NCI-H1048 (cell line): ENCODE results near the gene ADCY9.

ENCODE experiments used
- DNase-seq: peaks from one replicate; lab custom pipeline; 2025; lab: John Stamatoyannopoulos, UW

The ADCY9 gene

DNA sequence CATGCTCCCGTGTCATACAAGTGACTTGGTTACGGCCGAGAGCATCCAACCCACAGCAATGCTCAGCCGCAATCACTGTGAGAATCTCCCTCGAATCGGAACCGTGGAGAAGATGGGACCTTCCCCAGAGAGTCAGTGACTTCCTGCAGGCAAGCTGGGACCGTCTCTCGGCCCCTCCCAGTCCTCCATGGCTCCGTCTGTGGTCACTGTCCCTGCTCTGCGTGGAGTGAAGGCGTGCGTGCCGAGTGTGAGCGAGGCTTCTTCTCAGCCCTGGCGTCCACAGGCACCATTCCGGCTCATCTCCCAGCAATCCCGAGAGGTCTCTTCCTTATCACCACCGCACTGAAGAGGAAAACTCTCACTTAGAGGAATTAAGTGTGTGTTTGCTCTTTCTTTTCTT lies 113.1 kb downstream of the ADCY9 start:
- no peak for DNase-seq

GRCh38 chr16:4002121-4002520 lies 114.1 kb downstream of the ADCY9 start:
- no peak for DNase-seq

DNA sequence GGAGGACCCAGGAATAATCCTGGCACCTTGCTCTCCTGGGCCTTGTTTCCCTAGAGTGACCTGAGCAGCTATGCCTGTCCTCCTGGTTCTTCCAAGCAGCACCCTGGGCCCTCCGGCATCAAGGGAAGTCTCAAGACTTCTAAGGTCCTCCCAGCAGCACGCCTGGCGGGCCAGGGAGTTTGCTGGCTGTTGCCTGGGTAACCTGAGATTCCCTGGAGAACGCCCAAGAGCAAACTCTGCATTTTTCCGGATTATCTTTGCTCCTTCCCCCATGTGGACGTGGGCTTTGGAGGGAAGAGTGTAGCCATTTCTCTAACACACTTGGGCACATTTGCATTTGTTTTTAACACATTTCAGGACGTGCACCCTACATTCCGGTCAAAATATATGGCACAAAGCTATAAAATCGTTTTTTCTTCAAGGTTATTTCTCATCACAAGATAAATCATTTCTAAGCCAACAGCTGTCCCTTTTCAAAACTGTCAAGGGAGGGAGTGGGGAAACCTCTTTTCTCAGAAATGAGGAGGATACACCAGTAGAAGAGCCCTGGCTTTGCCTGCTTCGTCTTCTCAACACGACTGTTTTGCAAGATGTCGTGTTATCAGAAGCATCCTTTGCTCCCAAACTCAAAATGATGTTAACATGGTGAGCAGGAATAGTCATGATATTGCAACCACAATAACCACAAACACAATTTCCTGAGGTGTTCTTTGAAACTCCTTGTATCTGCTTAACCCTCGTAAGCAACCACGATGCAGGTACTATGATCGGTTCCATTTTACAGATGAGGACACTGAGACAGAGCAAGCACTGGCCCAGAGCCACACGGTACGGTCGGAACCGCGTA lies 116.5 kb downstream of the ADCY9 start:
- DNase-seq = no peak

- no peak for DNase-seq
Measured at GRCh38 chr16:3998793-3999478, 117.3 kb downstream of the ADCY9 start.

- no peak for DNase-seq
Measured at GRCh38 chr16:3997231-3997841, 118.9 kb downstream of the ADCY9 start.

- no peak for DNase-seq
Measured at GRCh38 chr16:3995001-3995400, 121.2 kb downstream of the ADCY9 start.

GRCh38 chr16:3993052-3993785 lies 123.0 kb downstream of the ADCY9 start:
- DNase-seq = no peak

DNA sequence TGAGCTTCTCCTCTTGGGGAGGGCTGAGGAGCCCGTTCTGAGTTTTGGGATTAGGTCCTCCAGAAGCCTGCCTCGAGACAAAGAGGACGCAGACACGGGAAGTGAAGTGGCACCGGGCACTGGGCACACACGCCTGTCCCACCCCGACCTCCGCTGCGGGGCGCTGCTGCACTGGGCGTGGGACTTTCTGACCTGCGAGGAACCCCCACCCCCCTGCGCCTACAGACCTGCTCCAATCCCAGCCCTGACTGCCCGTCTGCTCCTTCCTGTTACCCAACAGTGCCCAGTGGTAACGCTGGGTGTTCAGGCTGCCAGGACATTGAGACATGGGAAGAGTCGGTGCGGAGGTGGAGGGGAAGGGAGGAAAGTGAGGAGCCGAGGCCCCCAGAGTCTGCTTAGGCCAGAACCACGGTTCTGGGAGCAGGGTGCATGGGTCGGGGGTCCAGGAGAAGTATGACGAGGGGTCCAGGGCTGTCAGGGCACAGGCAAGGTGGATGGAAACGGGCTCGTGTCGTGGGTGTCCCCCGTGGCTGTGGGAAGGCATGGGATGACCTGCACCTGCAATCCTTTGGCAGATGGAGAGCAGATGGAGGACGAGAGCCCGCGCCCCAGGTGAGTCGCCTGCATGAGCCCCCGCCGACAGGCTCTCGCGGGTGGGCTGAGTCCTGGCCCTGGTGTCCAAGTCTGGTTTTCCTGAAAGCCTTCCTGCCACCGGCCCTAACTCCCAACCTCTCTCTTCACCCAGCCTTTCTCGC lies 123.8 kb downstream of the ADCY9 start:
- DNase-seq = no peak

GRCh38 chr16:3988824-3989223 lies 127.4 kb downstream of the ADCY9 start:
- DNase-seq = no peak

GRCh38 chr16:3988011-3988410 lies 128.2 kb downstream of the ADCY9 start:
- DNase-seq = no peak

DNA sequence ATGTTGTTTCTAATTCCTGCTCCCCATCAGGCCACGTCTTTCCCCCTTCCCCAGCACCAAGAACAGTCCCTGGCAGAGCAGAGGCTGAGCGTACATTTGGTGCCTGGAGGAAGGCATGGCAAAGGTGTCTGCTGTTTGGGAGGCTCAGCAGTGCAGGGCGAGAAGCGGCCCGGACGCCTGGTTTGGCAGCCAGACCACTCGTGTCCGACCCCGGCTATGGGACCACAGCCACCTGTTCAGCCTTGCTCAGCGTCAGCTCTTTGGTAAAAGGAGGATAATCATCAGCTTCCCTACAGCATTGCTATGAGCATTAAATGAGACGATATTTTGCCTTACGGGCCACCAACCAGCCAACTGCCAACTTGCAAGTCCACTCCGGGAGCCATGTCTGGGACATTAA lies 129.0 kb downstream of the ADCY9 start:
- no peak for DNase-seq

DNA sequence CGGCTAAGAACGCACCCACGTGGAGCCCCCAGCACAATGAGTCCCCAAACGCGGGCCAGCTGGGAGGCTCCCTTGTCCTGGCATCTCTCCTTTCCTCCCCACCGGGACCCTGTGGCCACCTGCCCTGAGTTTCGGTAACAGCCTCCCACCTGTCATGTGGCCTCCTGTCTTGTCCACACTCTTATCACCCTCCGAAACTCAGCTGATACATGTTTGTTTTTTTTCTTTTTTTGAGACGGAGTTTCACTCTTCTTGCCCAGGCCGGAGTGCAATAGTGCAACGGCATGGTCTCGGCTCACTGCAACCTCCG lies 130.1 kb downstream of the ADCY9 start:
- DNase-seq = no peak

DNA sequence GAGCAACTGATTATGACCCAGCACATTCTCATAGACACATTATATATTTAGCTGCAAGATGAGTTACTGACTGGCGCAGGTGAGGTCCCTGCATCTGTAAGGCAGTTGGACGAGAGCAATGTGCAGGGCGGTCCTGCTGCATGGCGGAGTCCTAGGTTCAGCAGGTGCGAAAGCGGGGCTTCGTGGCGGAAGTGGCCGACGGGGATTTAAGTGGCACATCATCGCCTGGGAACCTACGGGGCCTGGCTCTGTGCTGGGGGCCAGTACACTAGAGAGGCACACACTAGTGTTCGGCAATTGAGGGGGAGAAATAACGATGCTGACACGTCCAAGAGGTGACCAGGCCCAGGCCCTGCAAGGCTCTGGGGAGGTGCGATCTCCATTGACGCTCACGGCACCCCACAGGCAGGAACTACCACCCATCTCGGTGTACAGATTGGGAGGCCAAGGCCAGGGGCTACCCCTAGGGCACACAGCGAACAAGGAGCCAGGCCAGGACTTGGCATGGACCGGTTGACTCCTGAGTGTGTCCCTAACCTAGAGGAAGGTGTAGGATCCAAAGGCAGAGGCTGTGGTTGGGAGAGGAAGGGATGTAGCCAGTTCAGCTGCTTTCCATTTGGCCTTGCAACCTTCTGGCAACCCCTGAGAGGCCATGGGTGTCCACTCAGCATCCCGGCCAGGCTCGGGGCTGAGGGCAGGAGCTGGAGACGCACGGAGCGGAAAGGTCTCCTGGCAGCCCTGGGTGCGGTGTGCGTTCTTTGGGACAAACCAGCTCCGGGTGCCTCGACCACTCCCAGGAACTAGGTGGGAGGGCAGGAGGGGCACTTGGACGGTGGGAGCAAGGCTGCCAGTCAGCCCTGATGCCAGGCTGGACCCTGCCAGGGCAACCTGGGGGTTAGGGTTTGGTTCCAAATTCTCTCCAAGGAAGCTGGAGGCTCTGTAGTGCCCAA lies 131.9 kb downstream of the ADCY9 start:
- DNase-seq = no peak

DNA sequence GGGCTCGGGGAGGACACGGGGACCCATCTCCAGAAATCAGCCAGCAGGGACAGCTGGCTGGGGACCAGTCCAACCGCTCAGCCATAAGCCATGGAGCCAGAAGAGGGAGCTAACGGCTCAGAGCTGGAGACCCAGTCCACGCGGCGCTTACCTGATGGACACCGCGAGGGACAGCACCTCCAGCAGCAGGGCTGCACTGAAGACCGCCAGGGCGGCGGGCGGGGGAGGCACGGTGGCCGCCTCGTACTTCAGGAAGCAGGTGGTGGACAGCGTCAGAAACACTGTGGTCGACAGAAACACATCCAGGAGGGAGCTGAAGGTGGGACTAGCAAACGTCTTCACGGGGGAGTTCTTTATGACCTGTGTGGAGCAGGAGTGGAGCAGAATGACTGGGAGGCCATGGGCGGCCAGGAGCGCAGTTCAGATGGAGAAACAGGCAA lies 133.1 kb downstream of the ADCY9 start:
- no peak for DNase-seq

GRCh38 chr16:3982216-3982615 lies 134.0 kb downstream of the ADCY9 start:
- no peak for DNase-seq

- no peak for DNase-seq
Measured at GRCh38 chr16:3980253-3981111, 135.8 kb downstream of the ADCY9 start.

- DNase-seq = no peak
Measured at GRCh38 chr16:3979518-3979917, 136.7 kb downstream of the ADCY9 start.

- no peak for DNase-seq
Measured at GRCh38 chr16:3979070-3979469, 137.2 kb downstream of the ADCY9 start.

GRCh38 chr16:3977376-3977775 lies 138.9 kb downstream of the ADCY9 start:
- DNase-seq = no peak

DNA sequence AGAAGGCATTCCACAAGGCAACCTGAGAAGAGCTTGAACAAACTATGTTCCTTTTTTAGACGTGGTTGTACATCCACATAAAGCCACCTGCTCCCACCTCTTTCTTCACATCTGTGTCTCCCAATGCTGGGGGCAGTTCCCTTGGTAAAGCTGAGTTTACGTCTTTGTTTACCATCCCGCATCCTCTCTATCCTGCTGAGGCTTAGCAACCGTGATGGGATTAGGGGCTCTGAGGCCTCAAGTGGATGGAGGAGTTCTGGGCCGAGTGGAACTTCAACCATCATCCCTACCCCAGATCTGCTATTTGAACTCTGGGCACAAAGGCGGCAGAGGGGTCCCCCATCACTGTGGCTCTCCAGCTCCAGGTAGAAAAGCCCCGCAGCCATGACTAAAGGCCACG lies 141.5 kb downstream of the ADCY9 start:
- DNase-seq = no peak
